H9 (cell line): Measurements from ENCODE around the gene TRMT1L. TPM values are rescaled to one million over a fixed set of nuclear protein-coding genes. Genes with fewer than 3 reads are reported as not detected.

Experiments used
- DNase-seq: peaks from one replicate; pipeline ENCODE4 v3.0.0-alpha.2; 2017
- H2AFZ ChIP-seq: one replicate; pipeline ENCODE4 v1.6.1; 2013; ENCODE audit warnings: mild to moderate bottlenecking, low read length, control low read depth, moderate library complexity
- H2AK5ac ChIP-seq: 2 replicates; pipeline ENCODE4 v1.6.1; 2013; ENCODE audit warnings: low read length, control low read depth, mixed read lengths; ENCODE audit not compliant: insufficient read length
- H2BK120ac ChIP-seq: one replicate; pipeline ENCODE4 v1.6.1; 2013; ENCODE audit warnings: low read depth, mild to moderate bottlenecking, low read length, control low read depth, inconsistent platforms; ENCODE audit not compliant: poor library complexity, severe bottlenecking
- H2BK12ac ChIP-seq: 2 replicates; pipeline ENCODE4 v1.6.1; 2013; ENCODE audit warnings: low read length, control low read depth, mixed read lengths, low read depth; ENCODE audit not compliant: insufficient read length
- H2BK15ac ChIP-seq: 2 replicates; pipeline ENCODE4 v1.6.1; 2013; ENCODE audit warnings: low read depth, low read length, control low read depth
- H2BK20ac ChIP-seq: one replicate; pipeline ENCODE4 v1.6.1; 2013; ENCODE audit warnings: low read depth, mild to moderate bottlenecking, low read length, control low read depth, inconsistent platforms; ENCODE audit not compliant: poor library complexity, severe bottlenecking
- H2BK5ac ChIP-seq: 2 replicates; pipeline ENCODE4 v1.6.1; 2013; ENCODE audit warnings: low read length, control low read depth, mixed read lengths; ENCODE audit not compliant: insufficient read length
- H3K14ac ChIP-seq: 2 replicates; pipeline ENCODE4 v1.6.1; 2013; ENCODE audit warnings: low read length, control low read depth; ENCODE audit not compliant: insufficient read depth
- H3K18ac ChIP-seq: 2 replicates; pipeline ENCODE4 v1.6.1; 2013; ENCODE audit warnings: low read depth, mild to moderate bottlenecking, mixed read lengths, low read length, control low read depth; ENCODE audit not compliant: insufficient read length
- H3K23ac ChIP-seq: 2 replicates; pipeline ENCODE4 v1.6.1; 2013; ENCODE audit warnings: low read length, control low read depth, mixed read lengths, low read depth; ENCODE audit not compliant: insufficient read length
- H3K23me2 ChIP-seq: 2 replicates; pipeline ENCODE4 v1.6.1; 2013; ENCODE audit warnings: low read depth, mild to moderate bottlenecking, mixed read lengths, low read length, control low read depth; ENCODE audit not compliant: insufficient read length, poor library complexity, severe bottlenecking
- H3K27ac ChIP-seq: 2 replicates; pipeline ENCODE4 v1.5.1; 2013; ENCODE audit warnings: low read length, control low read depth, mixed read lengths, low read depth; ENCODE audit not compliant: insufficient read length
- H3K27me3 ChIP-seq: 2 replicates; pipeline ENCODE4 v1.6.1; 2013; ENCODE audit warnings: low read length, control low read depth, inconsistent platforms; ENCODE audit not compliant: insufficient read depth
- H3K4ac ChIP-seq: 2 replicates; pipeline ENCODE4 v1.6.1; 2013; ENCODE audit warnings: low read depth, mild to moderate bottlenecking, control low read depth, inconsistent platforms, low read length, moderate library complexity
- H3K4me1 ChIP-seq: 2 replicates; pipeline ENCODE4 v1.6.1; 2013; ENCODE audit warnings: low read length, control low read depth, inconsistent platforms; ENCODE audit not compliant: insufficient read depth
- H3K4me2 ChIP-seq: 2 replicates; pipeline ENCODE4 v1.6.1; 2013; ENCODE audit warnings: low read length, control low read depth, mixed read lengths; ENCODE audit not compliant: insufficient read length, insufficient read depth
- H3K56ac ChIP-seq: 2 replicates; pipeline ENCODE4 v1.6.1; 2013; ENCODE audit warnings: low read depth, mild to moderate bottlenecking, mixed read lengths, low read length, control low read depth; ENCODE audit not compliant: insufficient read length
- H3K79me1 ChIP-seq: 2 replicates; pipeline ENCODE4 v1.6.1; 2013; ENCODE audit warnings: low read depth, mild to moderate bottlenecking, moderate library complexity, low read length, control low read depth, inconsistent platforms; ENCODE audit not compliant: insufficient read depth, poor library complexity, severe bottlenecking
- H3K79me2 ChIP-seq: 2 replicates; pipeline ENCODE4 v1.6.1; 2013; ENCODE audit warnings: low read length, control low read depth, inconsistent platforms; ENCODE audit not compliant: insufficient read depth
- H3K9ac ChIP-seq: 2 replicates; pipeline ENCODE4 v1.6.1; 2013; ENCODE audit warnings: low read length, control low read depth, mixed read lengths; ENCODE audit not compliant: insufficient read length; ENCODE audit errors: extremely low read depth
- H3K9me3 ChIP-seq: one replicate; pipeline ENCODE4 v1.6.1; 2013; ENCODE audit warnings: low read depth, low read length, inconsistent platforms; ENCODE audit not compliant: control insufficient read depth
- H3T11ph ChIP-seq: one replicate; pipeline ENCODE4 v1.6.1; 2013; ENCODE audit warnings: mild to moderate bottlenecking, low read length, control low read depth, inconsistent platforms
- H4K20me1 ChIP-seq: one replicate; pipeline ENCODE4 v1.6.1; 2013; ENCODE audit not compliant: control insufficient read depth, insufficient read length, insufficient read depth
- H4K5ac ChIP-seq: 2 replicates; pipeline ENCODE4 v1.6.1; 2013; ENCODE audit warnings: low read depth, mild to moderate bottlenecking, mixed read lengths, low read length, control low read depth; ENCODE audit not compliant: insufficient read length
- H4K8ac ChIP-seq: replicated peaks from 2 replicates; pipeline ENCODE4 v1.6.1; 2013; ENCODE audit warnings: low read length, control low read depth, mixed read lengths, low read depth; ENCODE audit not compliant: insufficient read length
- H4K91ac ChIP-seq: 2 replicates; pipeline ENCODE4 v1.6.1; 2013; ENCODE audit warnings: low read depth, mild to moderate bottlenecking, moderate library complexity, mixed read lengths, low read length, control low read depth; ENCODE audit not compliant: insufficient read length
- H3K27ac Mint-ChIP-seq, 3 experiments: 2 replicates in 2 of 3; 3 replicates in 1 of 3; pipeline ENCODE4 v1.8.0; 2020 to 2021; ENCODE audit warnings: mixed read lengths in 3 of 3, mild to moderate bottlenecking in 1 of 3, moderate library complexity in 1 of 3
- H3K27me3 Mint-ChIP-seq: 2 replicates; pipeline ENCODE4 v1.8.0; 2021; ENCODE audit warnings: low read depth, mild to moderate bottlenecking, moderate library complexity, mixed read lengths
- H3K36me3 Mint-ChIP-seq, 3 experiments: 2 replicates in 2 of 3; 3 replicates in 1 of 3; pipeline ENCODE4 v1.8.0; 2020 to 2021; ENCODE audit warnings: low read depth in 3 of 3, mixed read lengths in 3 of 3; ENCODE audit not compliant: insufficient read depth in 1 of 3
- H3K4me1 Mint-ChIP-seq, 2 experiments: 2 replicates each; pipeline ENCODE4 v1.8.0; 2020; ENCODE audit warnings: mixed read lengths in 2 of 2
- H3K4me3 Mint-ChIP-seq, 2 experiments: 2 replicates in 1 of 2; 3 replicates in 1 of 2; pipeline ENCODE4 v1.8.0; 2020 to 2021; ENCODE audit warnings: mild to moderate bottlenecking in 2 of 2, mixed read lengths in 2 of 2, moderate library complexity in 1 of 2
- H3K9me3 Mint-ChIP-seq, 2 experiments: 2 replicates in 1 of 2; 3 replicates in 1 of 2; pipeline ENCODE4 v1.8.0; 2020; ENCODE audit warnings: mild to moderate bottlenecking in 2 of 2, mixed read lengths in 2 of 2, moderate library complexity in 1 of 2
- CTCF ChIP-seq: fragments of 200-600 bp; sonication (generic); conservative IDR thresholded peaks from 3 replicates; pipeline ENCODE4 v1.8.0; 2021; ENCODE audit warnings: antibody characterized with exemption, mild to moderate bottlenecking
- WGBS: extraction: QIAGEN DNeasy Blood & Tissue Kit; methylation state at CpG from one replicate; pipeline ENCODE4 v1.1.7; 2013; ENCODE audit warnings: missing lambda C conversion rate, low lambda C conversion rate, mixed read lengths; ENCODE audit not compliant: insufficient read length; ENCODE audit errors: extremely low coverage; 5-methylcytosine and 5-hydroxymethylcytosine counted together
- total RNA-seq: library from RNA; stranded (reverse); gene quantifications from 2 replicates; pipeline ENCODE4 v1.2.1, GENCODE V29; 2021

Gene TRMT1L
- total RNA-seq, 1 experiment from 2014 or later, result 17.9 TPM

- no peaks in the 10 kb centered on the region for H3K9me3 ChIP-seq
- no peaks in the 10 kb centered on the region for H3K79me1 ChIP-seq
- Mint-ChIP-seq H3K27ac (no peak overlapping the region), H3K27me3 (no peaks in the 10 kb centered on the region), H3K9me3 (no peaks in the 10 kb centered on the region), H3K4me3 (no peak overlapping the region), H3K4me1 (no peaks in the 10 kb centered on the region), H3K36me3 (peaks cover 27 to 68% (median 63%) of the 10 kb centered on the region in 3 experiments)
- DNase-seq, result no peak
- no peaks in the 10 kb centered on the region for H3K4me1 ChIP-seq
- no peak overlapping the region for H2BK12ac ChIP-seq
- H3K4me2 ChIP-seq, result no peak overlapping the region
- H3K23ac ChIP-seq, result no peak overlapping the region
- no peak for TF ChIP-seq CTCF
- H2AFZ ChIP-seq, result no peak overlapping the region
- H3K18ac ChIP-seq, result no peak overlapping the region
- H4K20me1 ChIP-seq, result no peaks in the 10 kb centered on the region
- no peak overlapping the region for H3K9ac ChIP-seq
- H3K27me3 ChIP-seq, result no peaks in the 10 kb centered on the region
- H4K8ac ChIP-seq, result no peak overlapping the region
- no peak overlapping the region for H2BK120ac ChIP-seq
- no peak overlapping the region for H2AK5ac ChIP-seq
- no peak overlapping the region for H4K5ac ChIP-seq
- no peak overlapping the region for H3T11ph ChIP-seq
- no peak overlapping the region for H2BK5ac ChIP-seq
- no peak overlapping the region for H3K4ac ChIP-seq
- no peak overlapping the region for H3K27ac ChIP-seq
- H3K79me2 ChIP-seq, result 0 out of 2 replicates have a peak, but pooled peaks cover 2% of the 10 kb centered on the region
- H2BK15ac ChIP-seq, result no peak overlapping the region
- H3K23me2 ChIP-seq, result no peaks in the 10 kb centered on the region
- H3K14ac ChIP-seq, result no peak overlapping the region
- H4K91ac ChIP-seq, result no peak overlapping the region
- H3K56ac ChIP-seq, result no peak overlapping the region
- WGBS, result no CpG with 5 or more reads among the region's 2 CpGs
- no peak overlapping the region for H2BK20ac ChIP-seq
Observed at GRCh38 chr1:185096531-185096930, 60.2 kb downstream of the TRMT1L start.
